ENCODE results near the gene ZNF555. TPM values are rescaled to one million over a fixed set of nuclear protein-coding genes. Genes with fewer than 3 reads are reported as not detected.

Gene ZNF555
- total RNA-seq, 4 donors from 2014 or later = 4.1 to 8.5 (median 6.1) TPM

DNA sequence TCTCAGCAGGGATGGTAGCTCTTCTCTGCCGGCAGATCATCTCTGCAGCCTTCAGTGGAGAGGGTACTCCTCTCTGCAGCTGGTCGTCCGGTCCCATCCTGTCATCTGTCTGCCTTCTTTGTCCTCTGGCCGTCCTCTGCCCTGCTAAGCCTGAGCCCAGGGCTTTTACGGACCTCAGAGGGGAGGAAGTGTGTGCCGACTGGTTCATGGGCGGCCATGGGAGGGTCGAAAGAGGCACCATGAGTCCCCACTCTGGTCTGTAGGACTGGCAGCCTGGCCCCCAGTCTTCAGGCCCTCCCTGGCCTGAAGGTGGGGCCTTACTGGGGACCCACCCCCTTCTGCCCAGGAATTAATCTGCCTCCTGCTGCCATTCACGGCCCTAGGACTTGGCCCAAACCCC lies 17.6 kb upstream of the ZNF555 start:
- TF ChIP-seq, protein P1, sequence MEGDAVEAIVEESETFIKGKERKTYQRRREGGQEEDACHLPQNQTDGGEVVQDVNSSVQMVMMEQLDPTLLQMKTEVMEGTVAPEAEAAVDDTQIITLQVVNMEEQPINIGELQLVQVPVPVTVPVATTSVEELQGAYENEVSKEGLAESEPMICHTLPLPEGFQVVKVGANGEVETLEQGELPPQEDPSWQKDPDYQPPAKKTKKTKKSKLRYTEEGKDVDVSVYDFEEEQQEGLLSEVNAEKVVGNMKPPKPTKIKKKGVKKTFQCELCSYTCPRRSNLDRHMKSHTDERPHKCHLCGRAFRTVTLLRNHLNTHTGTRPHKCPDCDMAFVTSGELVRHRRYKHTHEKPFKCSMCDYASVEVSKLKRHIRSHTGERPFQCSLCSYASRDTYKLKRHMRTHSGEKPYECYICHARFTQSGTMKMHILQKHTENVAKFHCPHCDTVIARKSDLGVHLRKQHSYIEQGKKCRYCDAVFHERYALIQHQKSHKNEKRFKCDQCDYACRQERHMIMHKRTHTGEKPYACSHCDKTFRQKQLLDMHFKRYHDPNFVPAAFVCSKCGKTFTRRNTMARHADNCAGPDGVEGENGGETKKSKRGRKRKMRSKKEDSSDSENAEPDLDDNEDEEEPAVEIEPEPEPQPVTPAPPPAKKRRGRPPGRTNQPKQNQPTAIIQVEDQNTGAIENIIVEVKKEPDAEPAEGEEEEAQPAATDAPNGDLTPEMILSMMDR (IDR thresholded peaks at IDR 0.05; ENCODE audit: low read depth) = no peak

DNA sequence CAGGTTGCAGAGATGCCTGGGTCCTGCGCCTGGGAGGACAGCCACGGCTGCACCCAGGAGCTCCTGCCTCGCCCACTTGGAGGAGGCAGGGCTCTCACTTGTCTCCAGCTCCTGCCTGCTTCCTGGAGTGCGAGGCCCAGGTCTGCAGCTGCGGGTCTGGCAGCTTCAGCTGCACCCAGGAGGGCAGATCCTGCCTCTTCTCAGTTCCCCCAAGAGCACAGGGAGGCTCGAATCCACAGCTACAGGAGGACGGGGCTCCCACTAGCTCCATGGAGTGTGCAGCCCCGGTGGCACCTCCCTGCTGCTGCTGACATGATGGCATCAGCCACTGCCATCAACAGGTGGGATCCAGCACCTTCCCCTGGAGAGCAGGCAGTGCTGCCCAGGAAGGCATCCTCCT lies 17.1 kb upstream of the ZNF555 start:
- TF ChIP-seq, protein P1 (IDR thresholded peaks at IDR 0.05; ENCODE audit: low read depth) = no peak

GRCh38 chr19:2827022-2827421 lies 14.3 kb upstream of the ZNF555 start:
- TF ChIP-seq, protein P1 (IDR thresholded peaks at IDR 0.05; ENCODE audit: low read depth) = no peak

DNA sequence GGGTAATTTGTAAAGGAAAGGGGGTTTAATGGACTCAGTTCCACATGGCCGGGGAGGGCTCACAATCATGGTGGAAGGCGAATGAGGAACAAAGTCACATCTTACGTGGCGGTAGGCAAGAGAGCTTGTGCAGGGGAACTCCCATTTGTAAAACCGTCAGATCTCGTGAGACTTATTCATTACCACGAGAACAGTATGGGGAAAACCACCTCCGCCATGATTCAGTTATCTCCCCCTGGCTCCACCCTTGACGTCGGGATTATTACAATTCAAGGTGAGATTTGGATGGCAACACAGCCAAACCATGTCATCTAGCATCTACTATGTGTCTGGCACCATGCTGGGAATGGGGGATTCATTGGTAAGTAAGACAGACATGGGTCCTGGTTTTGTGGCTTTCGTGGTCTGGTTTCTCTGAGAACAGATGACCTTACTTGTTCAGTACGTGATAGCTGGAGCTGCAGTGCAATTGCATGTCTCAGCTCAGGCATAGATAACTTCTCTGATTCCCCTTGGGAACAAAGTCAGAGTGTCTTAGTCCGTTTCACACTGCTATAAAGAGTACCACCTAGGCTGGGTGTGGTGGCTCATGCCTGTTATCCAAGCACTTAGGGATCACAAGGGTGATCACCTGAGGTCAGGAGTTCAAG lies 13.3 kb upstream of the ZNF555 start:
- TF ChIP-seq, protein P1 (IDR thresholded peaks at IDR 0.05; ENCODE audit: low read depth) = no peak

- TF ChIP-seq, protein P1 (IDR thresholded peaks at IDR 0.05; ENCODE audit: low read depth) = no peak
Measured at GRCh38 chr19:2834294-2834871, 6.9 kb upstream of the ZNF555 start.

GRCh38 chr19:2837430-2837829 lies 3.8 kb upstream of the ZNF555 start:
- TF ChIP-seq, protein P1 (IDR thresholded peaks at IDR 0.05; ENCODE audit: low read depth) = no peak

DNA sequence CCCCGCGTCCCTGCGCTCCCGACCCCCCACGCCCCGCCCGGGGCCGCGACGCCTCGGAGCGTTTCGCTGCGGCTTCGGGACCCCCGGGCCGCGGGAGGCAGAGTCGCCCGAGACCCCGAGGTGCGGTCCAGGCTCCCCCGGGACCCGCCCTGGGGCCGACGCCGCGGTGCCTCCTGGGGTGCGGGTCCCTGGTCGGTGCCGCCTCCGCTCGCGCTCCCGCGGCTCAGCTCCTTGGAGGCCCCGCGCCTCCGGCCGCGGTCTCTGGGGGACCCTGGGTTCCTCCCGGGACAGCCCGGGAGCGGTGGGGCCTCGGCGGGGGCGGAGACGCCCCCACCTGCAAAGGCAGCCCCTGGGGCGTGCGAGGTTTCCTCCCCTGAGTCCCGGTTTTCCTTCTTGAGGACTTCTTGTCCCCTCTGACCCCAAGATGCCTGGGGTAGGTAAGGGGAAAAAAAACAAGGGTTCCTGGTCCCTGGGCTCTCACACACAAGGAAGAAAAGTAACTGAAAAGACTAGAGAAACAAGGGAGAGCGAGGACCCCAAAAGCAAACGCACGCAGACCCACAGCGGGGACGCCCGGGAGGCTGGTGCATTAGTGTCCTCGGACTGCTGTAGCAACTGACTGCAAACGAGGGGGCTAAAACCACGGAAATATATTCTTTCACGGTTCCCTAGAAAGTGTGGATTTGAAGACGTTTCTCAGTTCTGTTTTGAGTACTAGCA lies 740 bp downstream of the ZNF555 start:
- TF ChIP-seq, protein P1 (IDR thresholded peaks at IDR 0.05; ENCODE audit: low read depth) = no peak

All from subcutaneous adipose tissue (tissue), 4 donors.